Body of pancreas (tissue), 4 donors: ENCODE data around the gene CD40.

ENCODE experiments used
- CTCF ChIP-seq, 7 experiments: fragments of 450-650 bp in 4 of 7; fragments of 200-600 bp in 3 of 7; sonication (generic) in 3 of 7; IDR thresholded peaks; one replicate each; pipeline ENCODE4 v1.5.1; 2016 to 2019; ENCODE audit warnings: antibody characterized with exemption in 7 of 7
- POLR2A ChIP-seq, 3 donors: fragments of 450-650 bp; IDR thresholded peaks; one replicate each; pipeline ENCODE4 v1.6.1; 2016; ENCODE audit warnings: antibody characterized with exemption in 3 of 3, mild to moderate bottlenecking in 2 of 3

DNA sequence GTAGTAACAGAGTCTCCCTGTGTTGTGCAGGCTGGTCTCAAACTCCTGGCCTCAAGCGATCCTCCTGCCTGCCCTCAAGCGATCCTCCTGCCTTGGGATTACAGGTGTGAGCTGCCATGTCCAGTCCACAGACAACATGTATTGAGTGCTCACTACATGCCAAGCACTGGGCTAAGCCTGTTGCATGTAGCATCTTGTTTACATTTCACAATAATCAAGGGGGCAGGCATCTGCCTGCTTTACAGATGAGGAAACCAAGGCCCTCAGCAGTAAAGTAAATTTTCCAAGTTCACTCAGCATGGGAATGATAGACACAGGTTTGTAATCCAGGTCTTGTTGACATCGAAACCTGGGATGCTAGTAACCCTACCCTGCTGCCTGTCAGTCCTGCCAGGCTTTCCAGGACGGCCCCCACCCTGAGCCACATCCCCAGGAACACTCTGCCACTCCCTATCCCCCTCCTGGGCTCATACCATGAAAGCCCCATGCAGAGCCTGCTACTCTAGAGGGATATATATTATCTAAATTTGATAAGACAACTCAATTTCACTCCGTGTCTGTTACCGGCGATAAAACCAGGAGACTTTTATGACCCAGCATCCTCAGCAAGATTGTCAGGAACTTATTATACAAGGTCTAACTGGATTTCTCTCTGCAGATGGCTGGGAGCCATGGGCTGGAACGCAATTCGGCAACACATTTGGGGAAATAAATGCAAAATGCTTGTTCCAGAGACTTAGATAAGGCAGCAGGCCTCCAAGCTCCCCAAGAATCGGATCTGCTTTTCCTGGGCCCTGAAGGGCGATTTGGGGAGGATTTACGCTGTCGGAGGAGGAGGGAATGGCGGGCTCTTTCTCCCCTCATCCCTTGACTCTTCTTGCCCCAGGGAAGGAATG, 30.4 kb downstream of the CD40 start:
- TF ChIP-seq CTCF (IDR thresholded peaks at IDR 0.05) (no peak), POLR2A (IDR thresholded peaks at IDR 0.05) (no peak)
